Fibroblast of skin of right biceps (primary cell): ENCODE data around the gene CLDN24.

ENCODE experiments used
- DNase-seq: peaks from one replicate; pipeline ENCODE4 v3.0.0-alpha.2; 2013

CLDN24 gene

GRCh38 chr4:183322326-183322725 lies at the start of gene CLDN24:
Gene CLDN24 (minus strand): TSS chr4:183322426. CDS start chr4:183322426, 0 bp downstream.
- DNase-seq: no peak

- no peak for DNase-seq
Observed at GRCh38 chr4:183370786-183371185, 48.6 kb upstream of the CLDN24 start.

- DNase-seq: no peak
Observed at GRCh38 chr4:183369073-183369472, 46.8 kb upstream of the CLDN24 start.

- peak; percentile 57 for DNase-seq
Observed at GRCh38 chr4:183366206-183366835, 44.1 kb upstream of the CLDN24 start.

- DNase-seq: no peak
Observed at GRCh38 chr4:183364025-183364424, 41.8 kb upstream of the CLDN24 start.

GRCh38 chr4:183362916-183363542 lies 40.8 kb upstream of the CLDN24 start:
- DNase-seq: peak; percentile 37

GRCh38 chr4:183362036-183362435 lies 39.8 kb upstream of the CLDN24 start:
- no peak for DNase-seq

- DNase-seq: peak; percentile 89
Observed at GRCh38 chr4:183360161-183360919, 38.1 kb upstream of the CLDN24 start.

- no peak for DNase-seq
Observed at GRCh38 chr4:183358215-183358755, 36.1 kb upstream of the CLDN24 start.

GRCh38 chr4:183356931-183357675 lies 34.9 kb upstream of the CLDN24 start:
- no peak for DNase-seq

GRCh38 chr4:183356173-183356830 lies 34.1 kb upstream of the CLDN24 start:
- no peak for DNase-seq

GRCh38 chr4:183355405-183355804 lies 33.2 kb upstream of the CLDN24 start:
- DNase-seq: peak; percentile 87

- no peak for DNase-seq
Observed at GRCh38 chr4:183354219-183354618, 32.0 kb upstream of the CLDN24 start.

GRCh38 chr4:183353557-183353956 lies 31.3 kb upstream of the CLDN24 start:
- DNase-seq: no peak

GRCh38 chr4:183352546-183352945 lies 30.3 kb upstream of the CLDN24 start:
- no peak for DNase-seq

GRCh38 chr4:183350317-183351071 lies 28.3 kb upstream of the CLDN24 start:
- DNase-seq: peak; percentile 74

- peak; percentile 94 for DNase-seq
Observed at GRCh38 chr4:183349673-183350072, 27.4 kb upstream of the CLDN24 start.

GRCh38 chr4:183348706-183349659 lies 26.8 kb upstream of the CLDN24 start:
- DNase-seq: peak; percentile 99

GRCh38 chr4:183348136-183348535 lies 25.9 kb upstream of the CLDN24 start:
- DNase-seq: no peak

GRCh38 chr4:183347566-183347965 lies 25.3 kb upstream of the CLDN24 start:
- peak; percentile 68 for DNase-seq
